Stimulated activated CD8-positive, alpha-beta memory T cell treated with anti-CD3 and anti-CD28 coated beads, Interleukin-12 subunit alpha, Interleukin-12 subunit beta, amount 100 ng/mL, for 4 hours (primary cell): ENCODE results near the gene TMEM109.

Experiments
- DNase-seq: peaks from one replicate; pipeline ENCODE4 v3.0.0-alpha.2; 2020; ENCODE audit warnings: low read depth

TMEM109 gene

GRCh38 chr11:60913793-60914632 lies at the start of gene TMEM109:
Gene TMEM109 (plus strand): TSS chr11:60914158. CDS start chr11:60919694, 5,536 bp downstream.
- DNase-seq = peak; percentile 74

- DNase-seq = no peak
Observed at GRCh38 chr11:60864856-60865513, 49.0 kb upstream of the TMEM109 start.

GRCh38 chr11:60866911-60867870 lies 46.8 kb upstream of the TMEM109 start, which contains the start of gene ZP1:
Gene ZP1 (plus strand): TSS chr11:60867542. CDS start chr11:60867562, 20 bp downstream.
- no peak for DNase-seq

- DNase-seq = no peak
Observed at GRCh38 chr11:60867871-60868681, 45.9 kb upstream of the TMEM109 start.

- DNase-seq = no peak
Observed at GRCh38 chr11:60868682-60869450, 45.1 kb upstream of the TMEM109 start.

- no peak for DNase-seq
Observed at GRCh38 chr11:60869451-60869825, 44.5 kb upstream of the TMEM109 start.

- no peak for DNase-seq
Observed at GRCh38 chr11:60870276-60870675, 43.7 kb upstream of the TMEM109 start.

- DNase-seq = no peak
Observed at GRCh38 chr11:60870733-60871377, 43.1 kb upstream of the TMEM109 start.

GRCh38 chr11:60871378-60872061 lies 42.4 kb upstream of the TMEM109 start:
- no peak for DNase-seq

GRCh38 chr11:60872124-60872960 lies 41.6 kb upstream of the TMEM109 start:
- no peak for DNase-seq

- DNase-seq = no peak
Observed at GRCh38 chr11:60872961-60873524, 40.9 kb upstream of the TMEM109 start.

GRCh38 chr11:60873533-60873932 lies 40.4 kb upstream of the TMEM109 start:
- no peak for DNase-seq

GRCh38 chr11:60874421-60875365 lies 39.3 kb upstream of the TMEM109 start:
- no peak for DNase-seq

GRCh38 chr11:60875366-60876167 lies 38.4 kb upstream of the TMEM109 start:
- DNase-seq = no peak

- no peak for DNase-seq
Observed at GRCh38 chr11:60876168-60876485, 37.8 kb upstream of the TMEM109 start.
